GM18870 (cell line): ENCODE measurements around the gene ADARB2.
"Not testable (repeated sequence)": the region's sequence is repeated elsewhere in the genome, so short reads cannot be mapped to it uniquely, and the experiment has no call there.

Experiments used
- ATAC-seq: cut with Tn5 transposase; IDR thresholded peaks from one replicate; pipeline ENCODE4 v1.9.1; 2021; ENCODE audit warnings: moderate library complexity; ENCODE audit not compliant: unreplicated experiment

ADARB2 gene

GRCh38 chr10:1617376-1618317, 119.7 kb downstream of the ADARB2 start:
- not testable (repeated sequence) for ATAC-seq

- ATAC-seq = not testable (repeated sequence)
Measured at GRCh38 chr10:1616701-1617100, 120.6 kb downstream of the ADARB2 start.

- ATAC-seq = no peak
Measured at GRCh38 chr10:1615186-1615954, 122.0 kb downstream of the ADARB2 start.

GRCh38 chr10:1613511-1613910, 123.8 kb downstream of the ADARB2 start:
- ATAC-seq = no peak

GRCh38 chr10:1612908-1613307, 124.4 kb downstream of the ADARB2 start:
- ATAC-seq = no peak

GRCh38 chr10:1611936-1612550, 125.3 kb downstream of the ADARB2 start:
- no peak for ATAC-seq

- no peak for ATAC-seq
Measured at GRCh38 chr10:1610986-1611770, 126.1 kb downstream of the ADARB2 start.

GRCh38 chr10:1609648-1609970, 127.7 kb downstream of the ADARB2 start:
- no peak for ATAC-seq

- no peak for ATAC-seq
Measured at GRCh38 chr10:1608851-1609647, 128.3 kb downstream of the ADARB2 start.

- no peak for ATAC-seq
Measured at GRCh38 chr10:1608408-1608807, 128.9 kb downstream of the ADARB2 start.

- ATAC-seq = no peak
Measured at GRCh38 chr10:1607466-1607865, 129.9 kb downstream of the ADARB2 start.

- no peak for ATAC-seq
Measured at GRCh38 chr10:1605999-1606940, 131.1 kb downstream of the ADARB2 start.

GRCh38 chr10:1605121-1605520, 132.2 kb downstream of the ADARB2 start:
- no peak for ATAC-seq

- ATAC-seq = no peak
Measured at GRCh38 chr10:1604246-1604645, 133.1 kb downstream of the ADARB2 start.

- no peak for ATAC-seq
Measured at GRCh38 chr10:1603181-1603580, 134.1 kb downstream of the ADARB2 start.

GRCh38 chr10:1602037-1602484, 135.3 kb downstream of the ADARB2 start:
- no peak for ATAC-seq

GRCh38 chr10:1601406-1601805, 135.9 kb downstream of the ADARB2 start:
- no peak for ATAC-seq

- no peak for ATAC-seq
Measured at GRCh38 chr10:1600861-1601260, 136.5 kb downstream of the ADARB2 start.
